Measurements from ENCODE around the gene BCAM. TPM values are rescaled to one million over a fixed set of nuclear protein-coding genes. Genes with fewer than 3 reads are reported as not detected.
"Not testable (repeated sequence)": the region's sequence is repeated elsewhere in the genome, so short reads cannot be mapped to it uniquely, and the experiment has no call there.

Gene BCAM
- total RNA-seq, 1 donor from 2014 or later: 105 TPM

- no peaks in the 10 kb centered on the region for H3K9me3 Mint-ChIP-seq
- no peaks in the 10 kb centered on the region for H3K27me3 Mint-ChIP-seq
- no peak for TF ChIP-seq CTCF (conservative IDR thresholded peaks at IDR 0.05)
- H3K4me1 Mint-ChIP-seq (ENCODE audit: unreplicated experiment): peaks cover 14% of the 10 kb centered on the region
- peak overlapping the region; percentile 83 for H3K27ac Mint-ChIP-seq
- DNase-seq (ENCODE audit: extremely low spot score, unreplicated experiment): no peak
- H3K4me3 Mint-ChIP-seq: no peak overlapping the region
- H3K36me3 Mint-ChIP-seq: peaks cover 26% of the 10 kb centered on the region
Measured at GRCh38 chr19:44855606-44856005, 46.7 kb downstream of the BCAM start.

- peaks cover 16% of the 10 kb centered on the region for H3K4me1 Mint-ChIP-seq (ENCODE audit: unreplicated experiment)
- no peaks in the 10 kb centered on the region for H3K9me3 Mint-ChIP-seq
- no peak for TF ChIP-seq CTCF (conservative IDR thresholded peaks at IDR 0.05)
- H3K4me3 Mint-ChIP-seq: peak overlapping the region; percentile 50
- no peaks in the 10 kb centered on the region for H3K27me3 Mint-ChIP-seq
- peak overlapping the region; percentile 83 for H3K27ac Mint-ChIP-seq
- H3K36me3 Mint-ChIP-seq: peaks cover 35% of the 10 kb centered on the region
- DNase-seq (ENCODE audit: extremely low spot score, unreplicated experiment): no peak
Measured at GRCh38 chr19:44856421-44857083, 47.6 kb downstream of the BCAM start.

- Mint-ChIP-seq H3K27me3 (no peaks in the 10 kb centered on the region), H3K27ac (peak overlapping the region; percentile 85), H3K36me3 (peaks cover 33% of the 10 kb centered on the region), H3K9me3 (no peaks in the 10 kb centered on the region), H3K4me1 (ENCODE audit: unreplicated experiment) (peaks cover 14% of the 10 kb centered on the region), H3K4me3 (peak overlapping the region; percentile 76)
- TF ChIP-seq CTCF (conservative IDR thresholded peaks at IDR 0.05): no peak
- DNase-seq (ENCODE audit: extremely low spot score, unreplicated experiment): no peak
Measured at GRCh38 chr19:44857837-44858236, 48.9 kb downstream of the BCAM start.

- peak overlapping the region; percentile 40 for H3K27ac Mint-ChIP-seq
- H3K4me1 Mint-ChIP-seq (ENCODE audit: unreplicated experiment); H3K9me3 Mint-ChIP-seq; H3K4me3 Mint-ChIP-seq; DNase-seq (ENCODE audit: extremely low spot score, unreplicated experiment); H3K27me3 Mint-ChIP-seq: not testable (repeated sequence)
- peaks cover 25% of the 10 kb centered on the region for H3K36me3 Mint-ChIP-seq
Measured at GRCh38 chr19:44861576-44861975, 52.7 kb downstream of the BCAM start.

GRCh38 chr19:44863990-44864389, 55.1 kb downstream of the BCAM start:
- no peak for TF ChIP-seq CTCF (conservative IDR thresholded peaks at IDR 0.05)
- H3K36me3 Mint-ChIP-seq: peaks cover 31% of the 10 kb centered on the region
- H3K4me1 Mint-ChIP-seq (ENCODE audit: unreplicated experiment): peaks cover 4% of the 10 kb centered on the region
- DNase-seq (ENCODE audit: extremely low spot score, unreplicated experiment): no peak
- no peak overlapping the region for H3K27ac Mint-ChIP-seq
- no peak overlapping the region for H3K4me3 Mint-ChIP-seq
- no peaks in the 10 kb centered on the region for H3K9me3 Mint-ChIP-seq
- H3K27me3 Mint-ChIP-seq: no peaks in the 10 kb centered on the region

GRCh38 chr19:44865196-44865767, 56.4 kb downstream of the BCAM start:
- no peak overlapping the region for H3K27ac Mint-ChIP-seq
- H3K27me3 Mint-ChIP-seq: no peaks in the 10 kb centered on the region
- no peak for DNase-seq (ENCODE audit: extremely low spot score, unreplicated experiment)
- H3K36me3 Mint-ChIP-seq: peaks cover 34% of the 10 kb centered on the region
- H3K4me1 Mint-ChIP-seq (ENCODE audit: unreplicated experiment): peaks cover 4% of the 10 kb centered on the region
- H3K4me3 Mint-ChIP-seq: no peak overlapping the region
- H3K9me3 Mint-ChIP-seq: no peaks in the 10 kb centered on the region
- TF ChIP-seq CTCF (conservative IDR thresholded peaks at IDR 0.05): no peak

Data from type B pancreatic cell (in vitro differentiated cells).